ENCODE results near the gene FASN. TPM values are rescaled to one million over a fixed set of nuclear protein-coding genes. Genes with fewer than 3 reads are reported as not detected.

Gene FASN
- total RNA-seq, 1 experiment from 2014 or later, result 956 TPM

- Histone ChIP-seq H3K27me3 (ENCODE audit: control insufficient read depth, insufficient read depth, low read length) (no peaks in the 10 kb centered on the region), H3K27ac (ENCODE audit: low read length) (peak overlapping the region; percentile 41; the same call in 1 of the 2 replicates), H3K36me3 (ENCODE audit: control insufficient read depth, insufficient read depth, low read length) (no peaks in the 10 kb centered on the region; the same call in none of the 2 replicates), H3K9me3 (ENCODE audit: control insufficient read depth, insufficient read depth, low read depth, low read length) (no peaks in the 10 kb centered on the region), H3K4me1 (ENCODE audit: control insufficient read depth, insufficient read depth, low read length) (peaks cover 25% of the 10 kb centered on the region), H3K4me3 (ENCODE audit: low read depth in 2 of 2, low read length in 2 of 2) (no peak overlapping the region)
- ATAC-seq (peak; percentile 52), DNase-seq (ENCODE audit: low read depth, low spot score) (no peak)
- POLR2A ChIA-PET, result interaction anchor here (0.6 kb wide), 1 partner anchor 15 kb away, joined by 6 read pairs; no protein-coding TSS in a partner anchor
- in situ Hi-C loops (cut with HindIII; ENCODE audit: low pct_unique_long_range_greater_than_20kb, low sequenced_read_pairs) (no loop called here), intact Hi-C loops (cut with micrococcal nuclease; ENCODE audit: unreplicated experiment) (no loop called here)
- TF ChIP-seq, protein P1, sequence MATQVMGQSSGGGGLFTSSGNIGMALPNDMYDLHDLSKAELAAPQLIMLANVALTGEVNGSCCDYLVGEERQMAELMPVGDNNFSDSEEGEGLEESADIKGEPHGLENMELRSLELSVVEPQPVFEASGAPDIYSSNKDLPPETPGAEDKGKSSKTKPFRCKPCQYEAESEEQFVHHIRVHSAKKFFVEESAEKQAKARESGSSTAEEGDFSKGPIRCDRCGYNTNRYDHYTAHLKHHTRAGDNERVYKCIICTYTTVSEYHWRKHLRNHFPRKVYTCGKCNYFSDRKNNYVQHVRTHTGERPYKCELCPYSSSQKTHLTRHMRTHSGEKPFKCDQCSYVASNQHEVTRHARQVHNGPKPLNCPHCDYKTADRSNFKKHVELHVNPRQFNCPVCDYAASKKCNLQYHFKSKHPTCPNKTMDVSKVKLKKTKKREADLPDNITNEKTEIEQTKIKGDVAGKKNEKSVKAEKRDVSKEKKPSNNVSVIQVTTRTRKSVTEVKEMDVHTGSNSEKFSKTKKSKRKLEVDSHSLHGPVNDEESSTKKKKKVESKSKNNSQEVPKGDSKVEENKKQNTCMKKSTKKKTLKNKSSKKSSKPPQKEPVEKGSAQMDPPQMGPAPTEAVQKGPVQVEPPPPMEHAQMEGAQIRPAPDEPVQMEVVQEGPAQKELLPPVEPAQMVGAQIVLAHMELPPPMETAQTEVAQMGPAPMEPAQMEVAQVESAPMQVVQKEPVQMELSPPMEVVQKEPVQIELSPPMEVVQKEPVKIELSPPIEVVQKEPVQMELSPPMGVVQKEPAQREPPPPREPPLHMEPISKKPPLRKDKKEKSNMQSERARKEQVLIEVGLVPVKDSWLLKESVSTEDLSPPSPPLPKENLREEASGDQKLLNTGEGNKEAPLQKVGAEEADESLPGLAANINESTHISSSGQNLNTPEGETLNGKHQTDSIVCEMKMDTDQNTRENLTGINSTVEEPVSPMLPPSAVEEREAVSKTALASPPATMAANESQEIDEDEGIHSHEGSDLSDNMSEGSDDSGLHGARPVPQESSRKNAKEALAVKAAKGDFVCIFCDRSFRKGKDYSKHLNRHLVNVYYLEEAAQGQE (IDR thresholded peaks at IDR 0.05; ENCODE audit: insufficient read depth in 1 of 2, low read depth in 2 of 2, low read length in 1 of 2), result 0 out of 4 replicates have a peak, but pooled peaks of 1 of the 2 experiments have one; percentile 6
- TF ChIP-seq, protein P2, sequence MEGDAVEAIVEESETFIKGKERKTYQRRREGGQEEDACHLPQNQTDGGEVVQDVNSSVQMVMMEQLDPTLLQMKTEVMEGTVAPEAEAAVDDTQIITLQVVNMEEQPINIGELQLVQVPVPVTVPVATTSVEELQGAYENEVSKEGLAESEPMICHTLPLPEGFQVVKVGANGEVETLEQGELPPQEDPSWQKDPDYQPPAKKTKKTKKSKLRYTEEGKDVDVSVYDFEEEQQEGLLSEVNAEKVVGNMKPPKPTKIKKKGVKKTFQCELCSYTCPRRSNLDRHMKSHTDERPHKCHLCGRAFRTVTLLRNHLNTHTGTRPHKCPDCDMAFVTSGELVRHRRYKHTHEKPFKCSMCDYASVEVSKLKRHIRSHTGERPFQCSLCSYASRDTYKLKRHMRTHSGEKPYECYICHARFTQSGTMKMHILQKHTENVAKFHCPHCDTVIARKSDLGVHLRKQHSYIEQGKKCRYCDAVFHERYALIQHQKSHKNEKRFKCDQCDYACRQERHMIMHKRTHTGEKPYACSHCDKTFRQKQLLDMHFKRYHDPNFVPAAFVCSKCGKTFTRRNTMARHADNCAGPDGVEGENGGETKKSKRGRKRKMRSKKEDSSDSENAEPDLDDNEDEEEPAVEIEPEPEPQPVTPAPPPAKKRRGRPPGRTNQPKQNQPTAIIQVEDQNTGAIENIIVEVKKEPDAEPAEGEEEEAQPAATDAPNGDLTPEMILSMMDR (IDR thresholded peaks at IDR 0.05), result no peak
- peak; percentile 78 for TF ChIP-seq POLR2AphosphoS5 (IDR thresholded peaks at IDR 0.05; ENCODE audit: low read depth, low read length)
- 0 out of 2 replicates have a peak, but pooled peaks have one; percentile 26 for TF ChIP-seq SIN3A (IDR thresholded peaks at IDR 0.05; ENCODE audit: borderline replicate concordance, insufficient read depth, low read depth, low read length)
- CTCF ChIA-PET, result interaction anchor here (0.6 kb wide), 1 partner anchor 47 kb away, joined by 4 read pairs; no protein-coding TSS in a partner anchor
- no TSS peak for BruUV-seq (replicated peaks)
Observed at GRCh38 chr17:82077617-82078358, 20.2 kb downstream of the FASN start.

DNA sequence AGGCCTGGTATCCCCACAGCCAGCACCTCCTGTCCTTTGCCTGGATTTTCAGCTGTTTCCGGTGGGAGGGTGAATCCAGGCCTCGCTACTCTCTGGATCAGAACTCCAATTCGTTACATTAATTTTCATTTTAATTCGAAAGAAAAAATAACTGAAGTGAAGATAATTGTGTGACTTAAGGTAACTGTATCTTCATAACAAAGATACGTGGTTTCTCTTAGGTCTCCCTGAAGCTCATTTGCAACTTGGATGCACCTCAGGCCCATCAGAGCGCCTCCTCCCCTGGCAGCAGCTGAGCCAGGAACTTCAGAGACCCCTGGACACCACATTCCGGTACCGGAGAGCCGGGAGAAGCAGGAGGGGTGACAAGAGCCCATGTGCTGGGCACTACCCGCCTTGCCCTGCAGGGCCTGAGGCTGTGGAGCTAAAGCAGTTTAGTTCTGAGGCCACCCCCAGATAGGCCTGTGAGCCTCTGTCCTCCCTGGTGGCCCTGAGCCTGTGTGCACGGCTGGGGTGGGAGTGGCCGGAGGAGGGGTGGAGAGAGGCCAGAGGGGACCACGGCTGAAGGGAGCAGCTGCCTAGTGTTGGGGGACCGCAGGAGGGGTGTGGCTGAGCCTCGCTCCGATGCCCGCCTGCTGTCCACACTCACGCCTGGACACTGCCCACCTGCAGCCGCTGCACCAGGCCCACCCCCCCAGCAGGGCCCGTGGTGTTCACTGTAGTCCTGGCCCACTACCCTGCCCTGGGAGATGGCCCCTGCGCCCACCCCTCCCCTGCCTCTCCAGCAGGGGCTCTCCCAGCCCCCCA, 21.0 kb downstream of the FASN start:
- Histone ChIP-seq H3K4me3 (ENCODE audit: low read depth in 2 of 2, low read length in 2 of 2) (no peak overlapping the region), H3K27ac (ENCODE audit: low read length) (peak overlapping the region; percentile 70), H3K36me3 (ENCODE audit: control insufficient read depth, insufficient read depth, low read length) (no peaks in the 10 kb centered on the region; the same call in 1 of the 2 replicates), H3K27me3 (ENCODE audit: control insufficient read depth, insufficient read depth, low read length) (no peaks in the 10 kb centered on the region), H3K9me3 (ENCODE audit: control insufficient read depth, insufficient read depth, low read depth, low read length) (no peaks in the 10 kb centered on the region), H3K4me1 (ENCODE audit: control insufficient read depth, insufficient read depth, low read length) (peaks cover 25% of the 10 kb centered on the region)
- intact Hi-C loops (cut with micrococcal nuclease; ENCODE audit: unreplicated experiment) (no loop called here), in situ Hi-C loops (cut with HindIII; ENCODE audit: low pct_unique_long_range_greater_than_20kb, low sequenced_read_pairs) (no loop called here)
- CTCF ChIA-PET, result interaction anchor here (0.5 to 0.6 kb wide), 2 partner anchors 47 to 59 kb away, joined by 3 to 4 read pairs; no protein-coding TSS in a partner anchor
- ATAC-seq (peak; percentile 74), DNase-seq (ENCODE audit: low read depth, low spot score) (no peak)
- POLR2A ChIA-PET, result interaction anchor here (0.6 kb wide), 1 partner anchor 16 kb away, joined by 6 read pairs; no protein-coding TSS in a partner anchor
- no peak; the same call in 1 of the 2 replicates for TF ChIP-seq SIN3A (IDR thresholded peaks at IDR 0.05; ENCODE audit: borderline replicate concordance, insufficient read depth, low read depth, low read length)
- TF ChIP-seq, protein P1 (IDR thresholded peaks at IDR 0.05; ENCODE audit: insufficient read depth in 1 of 2, low read depth in 2 of 2, low read length in 1 of 2), result 0 out of 4 replicates have a peak, but pooled peaks of 1 of the 2 experiments have one; percentile 7
- TF ChIP-seq, protein P2 (IDR thresholded peaks at IDR 0.05), result no peak
- TF ChIP-seq POLR2AphosphoS5 (IDR thresholded peaks at IDR 0.05; ENCODE audit: low read depth, low read length), result peak; percentile 87
- no peak for TF ChIP-seq TCF7L2 (IDR thresholded peaks at IDR 0.05; ENCODE audit: low read depth, low read length)
- no TSS peak for BruUV-seq (replicated peaks)

All from Panc1 (cell line).